ENCODE results near the gene ESRRA. TPM values are rescaled to one million over a fixed set of nuclear protein-coding genes. Genes with fewer than 3 reads are reported as not detected.

ESRRA gene
- total RNA-seq, 2 experiments from 2014 or later = 28.6 to 57.8 TPM

DNA sequence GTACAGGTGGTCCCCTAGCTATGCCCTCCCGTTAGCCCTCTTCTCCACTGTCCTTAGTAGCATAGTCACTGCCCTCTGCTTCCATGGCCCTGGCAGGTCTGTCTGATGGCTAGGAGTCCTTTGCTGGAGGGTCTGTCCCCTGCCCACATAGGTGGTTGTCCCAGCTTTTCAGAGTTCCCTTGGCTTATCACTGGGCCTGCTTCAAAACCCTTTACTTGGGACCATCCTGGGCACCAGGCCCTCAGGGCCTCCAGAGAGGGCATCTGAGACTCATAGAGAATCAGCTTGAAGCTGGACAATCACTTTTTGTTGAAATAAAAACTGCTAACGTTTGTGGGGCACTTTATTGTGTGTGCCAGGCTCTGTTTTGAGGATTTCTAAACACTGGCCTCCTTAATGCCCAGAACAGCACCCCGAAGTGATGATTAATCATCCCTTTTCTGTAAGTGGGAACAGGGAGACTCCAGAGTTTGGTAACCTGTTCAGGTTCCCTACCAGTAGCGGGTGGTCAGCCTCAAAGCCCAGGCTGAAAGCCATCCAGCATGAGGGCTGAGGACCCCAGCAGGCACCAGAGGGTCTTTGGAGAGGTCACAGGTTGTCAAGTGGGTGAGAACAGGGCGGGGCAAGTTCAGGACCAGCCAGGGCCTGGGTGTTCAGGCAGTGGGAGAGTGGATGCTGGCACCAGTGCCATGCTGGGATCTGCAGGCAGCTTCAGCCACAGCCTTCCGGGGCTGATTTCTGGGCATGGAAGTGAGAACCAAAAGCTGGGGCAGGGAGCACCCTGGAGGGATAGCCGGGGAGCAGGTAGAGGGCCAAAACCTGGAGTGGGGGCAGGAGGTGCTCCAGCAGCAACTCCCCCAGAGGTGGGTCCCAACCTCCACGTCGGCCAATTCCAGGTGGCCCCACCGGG is 14.7 kb upstream of the ESRRA start:
- Histone ChIP-seq H3K9me2 (ENCODE audit: insufficient read depth, low read length) (no peaks in the 10 kb centered on the region), H3K9me3 (ENCODE audit: low read length) (no peaks in the 10 kb centered on the region), H3K79me2 (ENCODE audit: insufficient read depth, low read depth, low read length) (no peaks in the 10 kb centered on the region), H2AFZ (ENCODE audit: low read length) (no peak overlapping the region), H3K36me3 (ENCODE audit: insufficient read depth, low read length) (no peaks in the 10 kb centered on the region), H4K20me1 (ENCODE audit: insufficient read depth, low read length) (no peaks in the 10 kb centered on the region), H3K4me3 (ENCODE audit: low read depth, low read length, poor library complexity, severe bottlenecking) (no peak overlapping the region), H3K27ac (ENCODE audit: low read depth, low read length, poor library complexity, severe bottlenecking) (no peak overlapping the region), H3K4me1 (ENCODE audit: insufficient read depth, low read length, poor library complexity, severe bottlenecking) (peaks cover 8% of the 10 kb centered on the region), H3K4me2 (ENCODE audit: low read length) (no peak overlapping the region)
- no peak for DNase-seq (ENCODE audit: low spot score)
- CTCF ChIA-PET (ENCODE audit: unreplicated experiment) = no interaction called here
- POLR2A ChIA-PET = no interaction called here
- no TSS peak for BruUV-seq (replicated peaks)
- no peak for TF ChIP-seq CTCF (conservative IDR thresholded peaks at IDR 0.05; ENCODE audit: low read length)
- TF ChIP-seq EZH2phosphoT487 (IDR thresholded peaks at IDR 0.05; ENCODE audit: borderline replicate concordance, low read depth, low read length) = no peak
- intact Hi-C loops (cut with micrococcal nuclease; ENCODE audit: unreplicated experiment) = no loop called here

- DNase-seq (ENCODE audit: low spot score) = no peak
- no peak within 1 kb of the TSS for H3K27ac ChIP-seq (ENCODE audit: low read depth, low read length, poor library complexity, severe bottlenecking)
- no peak within 1 kb of the TSS for H3K4me3 ChIP-seq (ENCODE audit: low read depth, low read length, poor library complexity, severe bottlenecking)
- H3K4me1 ChIP-seq (ENCODE audit: insufficient read depth, low read length, poor library complexity, severe bottlenecking) = peaks cover 3% of the 10 kb centered on the region
- ChIA-PET CTCF (ENCODE audit: unreplicated experiment) (no interaction called here), POLR2A (no interaction called here)
- H3K4me2 ChIP-seq (ENCODE audit: low read length) = no peak within 1 kb of the TSS
- no peaks in the 10 kb centered on the region for H3K9me3 ChIP-seq (ENCODE audit: low read length)
- no peaks in the 10 kb centered on the region for H3K9me2 ChIP-seq (ENCODE audit: insufficient read depth, low read length)
- H2AFZ ChIP-seq (ENCODE audit: low read length) = no peak within 1 kb of the TSS
- no TSS peak for BruUV-seq (replicated peaks)
- no peak for TF ChIP-seq EZH2phosphoT487 (IDR thresholded peaks at IDR 0.05; ENCODE audit: borderline replicate concordance, low read depth, low read length)
- TF ChIP-seq CTCF (conservative IDR thresholded peaks at IDR 0.05; ENCODE audit: low read length) = no peak
- no peaks in the 10 kb centered on the region for H4K20me1 ChIP-seq (ENCODE audit: insufficient read depth, low read length)
- H3K79me2 ChIP-seq (ENCODE audit: insufficient read depth, low read depth, low read length) = no peaks in the 10 kb centered on the region
- no peaks in the 10 kb centered on the region for H3K36me3 ChIP-seq (ENCODE audit: insufficient read depth, low read length)
- intact Hi-C loops (cut with micrococcal nuclease; ENCODE audit: unreplicated experiment) = no loop called here
These were observed 14.0 kb upstream of the ESRRA start, which contains the start of gene KCNK4 for GRCh38 chr11:64291262-64291751. TSS of gene KCNK4 (plus strand) at chr11:64291302. CDS start at chr11:64293019, 1,717 bp downstream.

Data from OCI-LY7 (cell line).